Limb (tissue), 2 donors: Measurements from ENCODE around the gene ERC2.
A peak's percentile ranks its signal among the peaks of the same experiment; 100 is the strongest.
"Not testable (repeated sequence)": the region's sequence is repeated elsewhere in the genome, so short reads cannot be mapped to it uniquely, and the experiment has no call there.

Source experiments
- DNase-seq, 2 donors: peaks; one replicate each; pipeline ENCODE4 v3.0.0-alpha.2; 2016; ENCODE audit errors: extremely low spot score in 2 of 2

The ERC2 gene

DNA sequence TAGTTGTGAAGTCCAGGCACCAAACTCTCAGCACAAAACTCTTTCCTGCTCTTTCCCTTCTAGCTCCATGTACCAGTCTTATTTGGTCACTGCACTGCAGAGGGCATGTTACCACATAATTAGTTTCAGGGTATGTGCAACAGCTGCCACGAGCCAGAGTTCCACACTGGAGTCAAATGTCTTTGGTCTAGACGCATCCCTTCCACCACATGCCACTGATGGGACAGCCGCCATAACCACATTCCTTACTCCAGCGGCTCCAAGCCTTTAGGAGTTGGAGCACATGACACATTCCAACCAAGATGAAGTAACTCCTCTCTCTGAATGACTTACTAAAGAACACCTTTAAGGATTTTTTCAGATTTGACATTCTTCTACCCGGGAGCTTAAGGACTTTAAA lies 153.4 kb downstream of the ERC2 start:
- peak; percentile 49 to 66 for DNase-seq

DNA sequence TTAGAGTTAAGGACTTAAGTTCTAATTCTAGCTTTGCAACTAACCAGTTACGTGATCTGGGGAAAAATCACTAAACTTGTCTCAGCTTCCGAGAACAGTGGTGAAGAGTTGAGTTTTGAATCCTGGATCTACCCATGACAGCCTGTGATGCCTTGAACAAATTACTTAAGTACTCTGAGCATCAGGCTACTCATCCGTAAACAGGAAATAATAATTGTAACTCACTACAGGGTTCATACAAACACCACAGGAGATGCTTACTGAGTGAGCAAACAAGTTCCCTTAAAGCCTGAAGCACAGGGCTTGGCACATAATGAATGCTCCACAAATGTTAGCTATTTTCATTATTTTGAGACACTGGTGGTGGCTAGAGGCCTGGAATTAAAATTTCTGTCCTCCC lies 158.8 kb downstream of the ERC2 start:
- DNase-seq = no peak

DNA sequence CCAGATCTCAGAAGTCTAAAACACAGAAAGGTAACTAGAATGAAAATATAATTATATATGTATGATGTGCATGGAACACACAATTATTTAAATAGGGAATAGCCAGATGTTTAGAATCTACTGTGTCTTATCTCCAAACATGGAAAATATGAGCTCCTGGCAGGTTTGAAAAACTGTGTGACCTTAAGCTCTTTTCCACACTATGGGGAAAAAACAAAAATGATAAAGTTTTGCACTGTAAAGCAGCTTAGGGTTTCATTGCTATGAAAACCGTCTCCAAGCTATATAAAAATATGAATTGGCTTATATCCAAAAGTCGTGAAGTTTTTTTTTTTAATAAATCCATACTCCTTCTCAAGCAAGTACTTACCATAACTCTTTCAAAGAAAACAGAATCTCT lies 159.8 kb downstream of the ERC2 start:
- peak in 1 of 2 donors; percentile 44 for DNase-seq

DNA sequence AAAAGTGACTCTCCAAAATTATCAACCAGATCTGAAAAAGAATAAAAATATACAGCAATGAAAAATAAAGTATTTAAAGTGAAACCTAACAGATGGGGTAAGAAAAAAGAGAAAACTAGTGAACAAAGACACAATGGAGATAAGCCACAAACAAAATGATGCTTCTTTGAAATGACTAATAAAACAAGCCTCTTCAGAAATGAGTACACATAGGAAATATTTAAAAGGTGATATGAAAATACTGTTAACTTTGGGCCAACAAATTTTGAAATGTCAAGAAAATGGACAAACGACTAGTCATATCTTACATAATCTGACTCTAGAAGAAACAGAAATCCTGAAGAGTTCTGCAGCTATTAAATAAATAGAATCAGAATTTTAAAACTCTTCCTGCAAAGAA lies 164.2 kb downstream of the ERC2 start:
- no peak for DNase-seq

DNA sequence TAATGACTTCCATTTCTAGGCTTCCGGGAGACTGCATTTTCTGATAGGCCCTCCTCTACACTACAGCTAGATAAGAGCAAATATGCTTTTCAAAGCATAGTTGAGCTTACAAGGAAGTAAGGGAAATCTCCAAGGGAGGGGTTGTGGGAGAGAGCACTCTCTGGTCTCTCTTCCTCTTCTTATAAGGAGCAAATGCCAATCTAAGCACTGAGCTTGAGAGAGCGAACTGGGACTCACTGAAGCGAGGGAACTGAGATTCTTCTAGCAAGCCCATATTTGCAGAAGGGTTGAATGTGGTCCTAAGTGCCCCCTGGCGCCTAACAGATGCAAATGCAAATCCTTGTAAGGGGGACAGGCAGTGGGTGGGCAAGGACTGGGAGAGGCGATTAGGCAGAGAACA lies 164.8 kb downstream of the ERC2 start:
- DNase-seq = peak; percentile 59 to 75

DNA sequence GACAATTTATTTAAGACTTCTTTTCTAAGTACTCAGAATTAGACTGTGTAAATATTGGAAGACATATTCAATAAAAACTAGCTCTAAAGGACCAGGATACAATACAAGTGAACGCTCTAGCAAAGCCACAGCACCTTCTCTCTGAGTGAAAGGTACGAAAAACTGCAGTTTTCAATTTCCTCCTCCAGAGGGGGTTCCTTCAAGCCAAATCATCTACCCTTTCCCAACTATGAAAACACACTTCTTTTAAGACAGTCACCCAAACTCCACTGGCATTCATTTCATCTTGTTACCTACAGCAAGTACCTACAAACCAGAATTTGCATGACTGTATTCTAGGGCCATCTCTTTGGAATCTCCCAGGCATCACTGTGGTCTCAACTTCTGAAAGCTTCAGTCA lies 165.8 kb downstream of the ERC2 start:
- DNase-seq = no peak

DNA sequence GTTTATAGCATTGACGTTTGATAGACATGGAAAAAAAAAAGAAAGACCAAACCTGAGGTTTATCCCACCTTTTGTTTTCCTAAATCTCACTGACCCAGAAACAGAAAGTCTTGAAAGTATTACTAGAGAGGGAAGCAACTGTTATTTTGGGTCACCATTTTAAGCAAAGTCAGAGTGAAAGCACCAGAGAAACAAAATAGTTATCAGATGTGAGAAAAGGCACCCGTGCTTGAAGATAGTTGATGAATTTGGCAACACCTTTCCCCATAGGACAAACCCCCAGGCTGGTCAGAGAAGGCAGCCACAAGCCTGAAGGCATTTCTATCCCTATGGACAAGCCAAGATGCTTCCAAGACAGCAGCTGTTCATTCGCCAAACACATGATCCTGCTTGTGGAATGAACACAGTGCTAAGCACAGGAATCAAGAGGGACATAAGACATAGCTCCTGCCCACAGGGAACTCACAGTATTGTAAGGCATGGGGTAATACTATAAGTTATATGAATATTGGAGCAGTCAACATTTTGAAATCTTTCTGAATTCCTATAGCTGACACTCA lies 170.9 kb downstream of the ERC2 start:
- DNase-seq = no peak

DNA sequence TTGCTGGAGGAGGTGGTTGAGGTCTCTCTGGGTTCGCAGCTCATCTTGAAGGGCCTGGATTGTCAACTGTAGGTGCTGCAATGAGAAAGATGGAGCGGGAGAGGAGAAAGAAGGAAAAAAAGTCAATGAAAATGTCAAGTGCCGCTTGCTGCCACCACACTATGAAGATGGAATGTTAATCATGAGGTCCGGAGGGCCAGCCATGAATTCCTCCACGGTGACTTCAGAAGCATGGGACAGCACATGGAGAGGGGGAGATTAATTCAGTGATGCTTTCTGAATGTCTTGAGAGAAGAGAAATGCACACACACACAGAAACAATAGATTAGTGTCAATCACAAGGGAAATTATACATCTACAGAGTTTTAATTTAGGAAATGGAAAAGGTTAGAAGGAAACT lies 171.9 kb downstream of the ERC2 start:
- DNase-seq = no peak

DNA sequence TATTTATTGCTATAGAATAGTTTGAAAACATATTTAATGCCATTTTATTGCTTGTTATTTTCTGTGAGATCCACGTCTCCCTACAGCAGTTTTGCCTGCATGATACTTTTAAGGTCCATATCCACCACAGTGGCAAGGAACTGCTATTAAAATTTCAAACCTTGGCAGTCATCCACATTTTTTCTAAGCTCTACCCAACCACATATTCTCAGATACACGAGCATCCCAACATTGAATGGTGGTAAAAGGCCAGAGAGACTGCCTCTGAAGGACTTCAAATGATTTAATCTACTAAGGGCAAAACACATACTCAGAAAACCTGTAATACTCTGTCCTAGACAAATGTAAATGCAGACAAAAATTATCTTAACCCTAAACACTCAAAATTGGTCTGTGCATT lies 173.1 kb downstream of the ERC2 start:
- no peak for DNase-seq

DNA sequence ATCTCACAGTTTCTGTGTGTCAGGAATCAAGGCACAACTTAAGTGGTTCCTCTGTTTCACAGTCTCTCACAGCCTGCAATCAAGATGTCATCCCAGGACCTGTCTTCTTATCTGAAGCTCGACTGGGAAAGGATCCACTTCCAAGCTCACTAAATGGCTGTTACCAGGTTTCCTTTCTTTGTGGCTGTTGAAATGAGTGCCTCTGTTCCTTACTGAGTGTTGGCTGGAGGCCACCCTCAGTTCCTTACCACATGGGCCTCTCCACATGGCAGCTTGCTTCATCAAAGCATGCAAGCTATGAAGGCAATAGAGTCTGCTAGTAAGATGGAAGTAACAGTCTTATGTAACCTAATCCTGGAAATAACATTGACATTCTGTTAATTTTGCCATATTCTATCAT lies 174.0 kb downstream of the ERC2 start:
- DNase-seq = no peak

DNA sequence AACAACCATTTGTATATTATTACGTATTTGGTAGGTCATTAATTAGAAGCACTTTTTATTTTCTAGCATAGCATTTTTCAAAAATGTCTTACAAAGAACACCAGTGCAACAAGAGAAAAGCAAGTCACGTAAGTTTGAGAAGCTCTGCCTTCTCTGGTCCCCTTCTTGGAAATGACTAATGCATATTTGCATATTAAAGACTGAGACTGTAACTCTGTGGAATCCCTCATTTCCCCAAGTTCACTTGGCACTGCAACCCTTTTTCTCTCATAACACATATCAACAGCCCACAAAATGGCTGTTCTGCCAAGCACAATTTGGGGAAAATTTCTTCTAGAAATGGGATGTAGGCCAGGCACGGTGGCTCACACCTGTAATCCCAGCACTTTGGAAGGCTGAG lies 176.3 kb downstream of the ERC2 start:
- DNase-seq = no peak

DNA sequence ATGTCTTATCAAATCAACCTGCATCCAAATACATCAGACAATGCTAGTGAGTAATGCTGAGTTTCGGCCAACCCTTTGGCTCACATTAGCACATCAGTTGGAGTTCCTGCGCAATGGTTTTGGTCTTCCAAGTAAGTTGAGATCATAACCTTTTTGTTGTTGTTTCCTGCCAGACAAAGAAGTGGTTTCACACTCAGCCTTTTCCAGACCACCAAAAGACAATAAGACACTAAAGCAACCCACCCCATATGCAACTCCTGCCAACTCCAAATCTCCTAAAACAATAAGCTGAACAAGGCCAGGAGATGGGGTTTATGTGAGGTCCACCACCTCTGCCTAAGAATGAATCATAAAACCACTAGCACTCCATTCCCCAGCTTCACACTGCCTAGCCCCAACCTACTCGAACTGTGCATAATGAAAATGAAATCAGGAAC lies 177.0 kb downstream of the ERC2 start:
- DNase-seq = peak in 1 of 2 donors; percentile 18

DNA sequence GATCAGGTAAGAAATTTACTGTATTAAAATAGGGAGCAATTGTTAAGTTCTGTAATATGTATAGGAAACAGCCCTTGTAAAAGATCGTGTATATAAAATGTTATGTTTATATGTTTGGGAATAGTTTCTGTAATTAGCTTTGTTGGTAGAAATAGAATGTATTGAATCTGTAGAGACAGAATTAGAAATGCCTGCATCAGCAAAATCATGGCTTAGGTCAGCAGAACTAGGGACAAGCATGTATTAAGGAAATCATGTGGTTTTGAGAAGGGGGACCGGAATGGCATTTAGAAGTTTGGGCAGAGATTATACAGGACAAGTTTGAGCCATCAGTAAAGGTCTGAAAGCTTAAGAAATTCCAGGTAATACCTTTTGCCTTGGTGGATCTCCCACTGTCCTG lies 177.9 kb downstream of the ERC2 start:
- DNase-seq = no peak

DNA sequence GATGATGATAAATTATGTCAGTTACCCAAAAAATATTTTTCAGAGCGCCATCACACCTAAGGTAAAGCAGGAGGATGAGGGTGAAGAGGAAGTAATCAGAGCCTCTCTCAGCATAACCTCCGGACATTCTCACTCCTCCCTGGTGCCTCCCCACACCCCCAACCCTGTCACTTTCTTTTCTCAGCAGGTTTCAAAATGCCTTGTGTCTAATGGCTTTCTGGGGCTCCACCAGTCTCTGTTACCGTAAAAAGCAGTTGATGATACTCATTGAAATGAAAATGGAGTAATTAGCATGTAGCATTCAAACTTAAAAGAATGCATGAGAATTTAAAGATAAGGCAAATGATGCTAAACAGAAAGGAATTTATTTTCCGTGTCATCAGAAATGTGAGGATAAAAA lies 180.0 kb downstream of the ERC2 start:
- DNase-seq = no peak

DNA sequence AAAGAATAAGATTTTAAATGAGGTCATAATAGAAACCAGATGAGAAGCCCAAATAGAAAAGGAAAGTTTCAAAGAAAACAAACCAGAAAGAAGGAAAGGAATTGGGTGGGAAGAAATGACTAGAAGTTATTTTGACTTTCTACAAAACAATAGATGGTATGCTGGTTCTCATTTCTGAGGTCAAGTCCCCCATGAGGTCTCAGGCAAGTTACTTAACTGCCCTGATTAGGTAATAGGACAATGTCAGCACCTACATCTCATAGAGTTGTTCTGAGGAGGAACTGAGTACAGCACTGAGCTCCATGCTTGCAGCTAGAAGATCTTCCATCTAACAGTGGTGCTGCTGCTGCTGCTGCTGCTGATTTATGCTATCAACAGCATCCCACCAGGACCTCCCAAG lies 185.9 kb downstream of the ERC2 start:
- DNase-seq = no peak

DNA sequence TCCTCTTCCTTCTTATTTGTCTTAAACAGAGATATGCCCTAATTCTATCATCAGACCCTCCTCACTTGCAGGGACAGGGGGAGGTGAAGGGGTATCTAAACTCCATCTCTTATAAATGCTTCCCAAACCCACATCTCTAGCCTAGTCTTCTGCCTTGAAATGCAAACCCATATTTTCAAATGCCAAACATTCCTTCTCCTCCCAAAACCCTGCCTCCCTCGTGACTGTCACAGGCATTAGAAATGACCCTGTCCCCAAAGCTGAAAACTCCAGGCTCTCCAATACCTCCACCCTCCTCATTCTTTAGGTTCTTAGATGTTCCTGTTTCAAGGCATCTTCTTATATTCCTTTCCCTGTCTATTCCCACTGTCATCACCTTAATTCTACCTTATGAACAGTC lies 191.0 kb downstream of the ERC2 start:
- no peak for DNase-seq

DNA sequence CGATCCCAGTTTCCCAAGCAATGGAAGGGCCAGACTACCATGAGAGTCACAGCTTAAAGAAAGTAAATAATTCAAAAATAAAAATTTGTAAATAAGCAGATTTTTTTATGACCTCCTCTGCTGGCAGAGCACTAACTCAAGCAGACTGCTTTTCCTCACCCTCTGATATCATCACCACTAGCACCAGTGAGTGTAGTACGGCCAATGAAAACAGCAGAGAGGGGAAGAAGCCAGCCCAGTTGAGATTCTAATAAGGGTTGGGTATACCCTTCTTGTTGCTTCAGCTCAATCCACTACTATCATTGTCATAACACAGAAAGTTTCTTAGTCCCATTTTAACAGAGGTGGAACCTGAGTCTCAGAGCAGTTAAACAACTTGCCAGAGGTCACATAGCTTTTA lies 193.1 kb downstream of the ERC2 start:
- no peak for DNase-seq

DNA sequence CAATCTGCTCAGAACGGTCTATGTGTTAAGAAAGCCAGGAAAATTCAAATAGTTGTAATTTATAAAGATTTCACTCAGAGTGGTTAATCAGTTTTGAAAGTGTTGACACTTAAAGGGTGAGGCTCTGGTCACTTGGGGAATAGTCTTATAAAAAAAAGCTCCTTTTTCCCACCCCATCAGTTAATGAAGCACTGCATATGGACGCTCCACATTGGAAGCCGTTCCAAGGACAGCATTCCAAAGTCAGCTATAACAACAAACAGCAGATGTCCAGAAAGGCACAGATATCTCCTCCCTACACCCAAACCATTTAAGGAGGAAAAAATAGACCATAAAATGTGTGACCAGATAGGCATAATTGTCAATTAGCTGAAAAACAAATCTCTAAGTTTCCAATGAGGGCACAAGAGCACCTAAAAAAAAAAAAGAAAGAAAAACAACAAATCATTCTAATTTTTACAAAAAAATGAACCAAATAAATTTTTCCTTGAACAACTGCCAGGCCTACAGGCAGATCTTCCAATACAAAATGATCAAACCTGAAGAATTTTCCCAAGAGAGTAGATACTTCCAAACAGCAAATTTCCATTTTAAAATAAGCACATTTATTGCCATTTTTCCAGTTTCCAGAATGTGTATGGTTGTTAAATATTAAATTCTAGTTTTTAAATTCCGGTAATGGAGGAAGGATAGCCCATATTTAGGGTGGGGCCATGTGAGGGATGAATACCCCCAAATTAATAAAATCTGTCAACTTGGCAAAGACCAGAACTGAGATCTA lies 198.3 kb downstream of the ERC2 start:
- peak in 1 of 2 donors; percentile 35 for DNase-seq

DNA sequence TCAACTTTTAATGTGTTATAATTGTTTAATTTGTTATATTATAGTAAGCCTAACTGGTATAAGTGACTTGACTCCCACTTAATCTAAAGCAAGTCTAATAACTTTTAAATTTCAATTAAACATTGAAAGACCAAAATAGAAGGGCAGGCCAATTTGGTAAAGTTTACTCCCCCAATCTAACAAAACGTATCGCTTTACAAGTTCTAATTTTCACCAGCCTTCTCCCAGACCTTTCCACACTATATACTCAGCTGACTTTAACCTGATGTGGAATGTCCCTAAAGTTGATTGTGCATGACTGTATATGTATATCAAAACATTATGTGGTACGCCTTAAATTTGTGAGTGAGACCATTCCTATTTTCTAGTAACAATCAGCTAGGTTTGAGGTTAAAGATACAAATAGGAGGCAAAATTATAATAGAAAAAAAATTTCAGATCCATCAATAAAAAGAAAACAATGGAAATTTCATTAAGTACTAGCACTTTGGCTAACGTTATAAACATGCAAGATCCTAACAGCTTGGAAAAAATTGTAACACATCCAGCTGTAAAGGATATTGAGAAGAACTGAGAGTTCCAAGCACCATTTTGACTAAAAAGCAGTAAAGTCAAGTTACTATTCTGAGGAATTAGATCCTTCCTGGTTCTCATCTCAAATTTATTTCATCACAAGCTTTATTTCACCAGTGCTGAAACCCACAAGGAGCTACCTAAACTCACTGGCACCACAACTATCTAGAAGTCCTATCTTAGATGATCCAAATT lies 199.5 kb downstream of the ERC2 start:
- no peak for DNase-seq

DNA sequence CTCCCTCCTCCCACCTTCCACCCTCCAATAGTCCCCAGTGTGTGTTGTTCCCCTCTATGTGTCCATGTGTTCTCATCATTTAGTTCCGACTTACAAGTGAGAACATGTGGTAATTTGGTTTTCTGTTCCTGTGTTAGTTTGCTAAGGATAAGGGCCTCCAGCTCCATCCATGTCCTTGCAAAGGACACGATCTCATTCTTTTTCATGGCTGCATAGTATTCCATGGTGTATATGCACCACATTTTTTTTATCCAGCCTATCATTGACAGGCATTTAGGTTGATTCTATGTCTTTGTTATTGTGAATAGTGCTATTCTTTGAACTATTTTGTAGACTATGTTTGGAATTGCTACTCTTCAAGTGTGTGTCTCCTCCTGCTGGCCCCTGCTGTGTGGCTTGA lies 206.4 kb downstream of the ERC2 start:
- DNase-seq = not testable (repeated sequence)

DNA sequence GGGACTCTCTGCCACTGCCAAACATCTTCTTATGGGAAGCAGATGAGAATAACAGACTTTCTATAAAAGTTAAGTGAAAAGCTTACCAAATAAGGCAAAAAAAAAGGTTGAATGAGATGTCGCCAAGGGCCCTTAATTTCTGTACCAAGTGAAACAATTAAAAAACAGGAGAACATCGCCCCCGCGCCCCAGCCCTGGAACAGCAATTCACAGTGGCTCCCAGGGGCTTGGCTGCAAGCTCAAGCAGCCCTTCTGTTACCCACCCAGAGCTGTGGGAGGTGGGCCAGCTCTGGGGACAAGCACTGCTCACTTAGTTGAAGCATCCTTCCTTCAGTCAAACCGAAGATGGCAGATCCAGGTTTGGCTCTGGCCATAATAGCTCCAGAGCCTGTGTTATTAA lies 208.0 kb downstream of the ERC2 start:
- DNase-seq = no peak

DNA sequence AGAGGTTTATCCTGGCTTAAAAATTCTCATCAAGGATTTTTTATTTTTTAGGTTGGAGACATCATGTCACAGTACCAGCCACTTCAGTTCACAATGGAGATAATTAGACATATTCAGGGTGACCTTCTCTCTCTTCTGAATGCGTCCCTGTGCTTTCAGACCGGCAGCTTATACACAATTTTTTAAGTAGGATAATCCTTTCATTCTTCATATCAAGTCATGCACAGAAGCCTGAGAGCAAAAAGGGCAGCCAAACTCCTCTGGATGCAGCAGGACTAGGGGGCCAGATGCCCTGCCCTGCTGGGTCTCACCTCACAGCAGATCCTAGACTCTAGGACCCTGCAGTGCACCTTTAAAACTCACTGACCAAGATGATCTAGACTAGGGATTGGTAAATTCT lies 210.4 kb downstream of the ERC2 start:
- DNase-seq = no peak

DNA sequence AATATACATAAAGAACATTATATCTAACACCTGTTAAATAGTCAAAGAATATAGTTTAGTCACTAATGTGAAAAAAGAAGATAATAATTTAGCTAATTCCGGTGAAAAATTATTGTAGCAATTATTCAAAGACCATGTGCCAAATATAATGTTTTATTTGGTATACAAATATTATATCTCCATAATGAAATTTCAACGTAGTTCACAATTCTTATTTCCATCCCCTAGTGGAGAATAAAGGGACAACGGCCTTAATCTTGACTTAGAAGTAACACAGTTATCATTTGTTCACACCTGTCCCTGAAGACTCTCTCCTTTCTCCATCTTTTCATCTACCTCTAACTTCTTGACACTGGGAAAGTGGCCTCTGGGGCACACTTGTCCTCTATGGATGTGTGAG lies 213.4 kb downstream of the ERC2 start:
- no peak for DNase-seq
